Hepatocyte (in vitro differentiated cells): ENCODE results near the gene OR52D1. TPM values are rescaled to one million over a fixed set of nuclear protein-coding genes. Genes with fewer than 3 reads are reported as not detected.

Experiments used
- DNase-seq: peaks from one replicate; pipeline ENCODE4 v3.0.0-alpha.2; 2016; ENCODE audit warnings: low spot score
- H2AFZ ChIP-seq: fragments of 200-600 bp; sonication (generic); 2 replicates; pipeline ENCODE4 v1.6.0; 2016; ENCODE audit warnings: antibody characterized with exemption, mild to moderate bottlenecking
- H3K27ac ChIP-seq: fragments of 200-600 bp; sonication (generic); 2 replicates; pipeline ENCODE4 v1.5.1; 2016; ENCODE audit warnings: mild to moderate bottlenecking
- H3K27me3 ChIP-seq: fragments of 200-600 bp; sonication (generic); 2 replicates; pipeline ENCODE4 v1.6.1; 2016
- H3K36me3 ChIP-seq: fragments of 200-600 bp; sonication (generic); replicated peaks from 2 replicates; pipeline ENCODE4 v1.5.1; 2016; ENCODE audit warnings: low read depth; ENCODE audit not compliant: insufficient read depth
- H3K4me1 ChIP-seq: fragments of 200-600 bp; sonication (generic); 2 replicates; pipeline ENCODE4 v1.5.1; 2016; ENCODE audit warnings: mild to moderate bottlenecking, moderate library complexity; ENCODE audit not compliant: insufficient read depth
- H3K4me2 ChIP-seq: fragments of 200-600 bp; sonication (generic); 2 replicates; pipeline ENCODE4 v1.6.0; 2016
- H3K4me3 ChIP-seq: fragments of 200-600 bp; sonication (generic); 2 replicates; pipeline ENCODE4 v1.5.1; 2016; ENCODE audit warnings: mild to moderate bottlenecking
- H3K79me2 ChIP-seq: fragments of 200-600 bp; sonication (generic); 2 replicates; pipeline ENCODE4 v1.6.0; 2017; ENCODE audit warnings: mild to moderate bottlenecking
- H3K9me2 ChIP-seq: fragments of 200-600 bp; sonication (generic); replicated peaks from 2 replicates; pipeline ENCODE4 v1.6.0; 2017; ENCODE audit warnings: mild to moderate bottlenecking; ENCODE audit not compliant: insufficient read depth
- H3K9me3 ChIP-seq: fragments of 200-600 bp; sonication (generic); 2 replicates; pipeline ENCODE4 v1.5.1; 2016; ENCODE audit warnings: low read depth, mild to moderate bottlenecking
- H4K20me1 ChIP-seq: fragments of 200-600 bp; sonication (generic); 2 replicates; pipeline ENCODE4 v1.6.0; 2016; ENCODE audit warnings: mild to moderate bottlenecking; ENCODE audit not compliant: insufficient read depth, poor library complexity, severe bottlenecking
- EZH2 ChIP-seq: fragments of 200-600 bp; sonication (generic); IDR thresholded peaks from 2 replicates; pipeline ENCODE4 v1.6.1; 2016; ENCODE audit warnings: antibody characterized with exemption, mild to moderate bottlenecking, borderline replicate concordance
- EZH2phosphoT487 ChIP-seq: fragments of 200-600 bp; sonication (generic); IDR thresholded peaks from one replicate; pipeline ENCODE4 v1.6.1; 2018; ENCODE audit warnings: antibody characterized with exemption, mild to moderate bottlenecking, low read depth, moderate library complexity; ENCODE audit not compliant: unreplicated experiment, severe bottlenecking
- WGBS: methylation state at CpG from one replicate; pipeline ENCODE4 v1.1.6; 2016; ENCODE audit warnings: low lambda C conversion rate; ENCODE audit errors: missing lambda C conversion rate; 5-methylcytosine and 5-hydroxymethylcytosine counted together
- polyA plus RNA-seq: library from polyadenylated mRNA; unstranded; fragments of >200 nt; fragmentation: Nextera tagmentation; extraction: Ambion mirVana; gene quantifications from 2 replicates; pipeline ENCODE4 v1.2.1, GENCODE V29; 2016
- total RNA-seq: library from RNA; depleted of rRNA; stranded (reverse); fragments of >200 nt; gene quantifications from 2 replicates; pipeline ENCODE4 v1.2.3, GENCODE V29; 2014
- TF ChIP-seq, protein P1 (sequence below): fragments of 200-600 bp; sonication (generic); IDR thresholded peaks from 2 replicates; pipeline ENCODE4 v1.5.1; 2016; ENCODE audit warnings: antibody characterized with exemption, mild to moderate bottlenecking; ENCODE audit not compliant: poor library complexity

OR52D1 gene
- total and polyA plus RNA-seq, 2 experiments from 2014 or later: not detected

DNA sequence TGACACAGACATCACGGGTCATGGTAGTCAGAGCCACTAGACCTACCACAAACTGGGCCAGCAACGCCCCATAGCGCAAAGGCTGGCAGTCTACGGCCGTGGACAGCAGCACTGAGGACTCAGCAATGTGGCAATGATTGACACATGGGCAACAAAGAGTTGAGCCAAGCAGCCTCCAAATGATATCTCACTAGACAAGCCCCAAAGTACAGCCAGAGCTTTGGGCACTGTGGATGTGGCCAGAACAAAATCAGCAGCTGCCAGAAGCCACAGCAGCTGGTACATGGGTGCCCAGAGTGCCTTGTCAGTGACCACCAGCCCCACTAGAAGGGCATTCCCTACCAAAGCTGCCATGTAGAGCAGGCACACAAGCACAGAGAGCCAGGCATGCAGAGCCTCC is 39.2 kb downstream of the OR52D1 start:
- no peak overlapping the region for H3K4me3 ChIP-seq
- no peak for DNase-seq
- WGBS: 96% methylated on average over 5 of the region's 5 CpGs

DNA sequence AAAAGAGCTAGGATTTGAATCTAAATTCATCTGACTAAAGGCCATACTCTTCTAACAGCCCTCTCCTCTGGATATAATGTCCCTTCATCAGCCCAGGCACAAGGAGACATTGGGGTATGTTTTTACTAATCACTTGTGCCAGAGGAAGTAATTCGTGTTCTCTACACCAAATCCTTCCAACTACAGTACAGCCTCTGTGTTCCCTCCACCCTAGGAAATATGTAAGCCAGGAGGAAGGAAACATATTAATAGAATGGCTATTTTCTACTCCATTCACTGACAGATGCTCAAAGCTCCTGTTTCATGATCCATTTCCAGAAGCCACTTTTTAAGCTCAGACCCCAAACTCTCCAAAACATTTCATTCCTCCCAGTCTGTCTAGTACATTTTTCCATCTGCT is 40.0 kb downstream of the OR52D1 start:
- Histone ChIP-seq H3K9me2 (no peaks in the 10 kb centered on the region), H3K9me3 (no peaks in the 10 kb centered on the region), H3K79me2 (no peaks in the 10 kb centered on the region), H3K27me3 (no peaks in the 10 kb centered on the region), H3K27ac (no peak overlapping the region), H3K4me2 (no peak overlapping the region), H3K36me3 (no peaks in the 10 kb centered on the region), H3K4me1 (no peaks in the 10 kb centered on the region), H2AFZ (no peak overlapping the region), H4K20me1 (no peaks in the 10 kb centered on the region), H3K4me3 (no peak overlapping the region)
- TF ChIP-seq, protein P1, sequence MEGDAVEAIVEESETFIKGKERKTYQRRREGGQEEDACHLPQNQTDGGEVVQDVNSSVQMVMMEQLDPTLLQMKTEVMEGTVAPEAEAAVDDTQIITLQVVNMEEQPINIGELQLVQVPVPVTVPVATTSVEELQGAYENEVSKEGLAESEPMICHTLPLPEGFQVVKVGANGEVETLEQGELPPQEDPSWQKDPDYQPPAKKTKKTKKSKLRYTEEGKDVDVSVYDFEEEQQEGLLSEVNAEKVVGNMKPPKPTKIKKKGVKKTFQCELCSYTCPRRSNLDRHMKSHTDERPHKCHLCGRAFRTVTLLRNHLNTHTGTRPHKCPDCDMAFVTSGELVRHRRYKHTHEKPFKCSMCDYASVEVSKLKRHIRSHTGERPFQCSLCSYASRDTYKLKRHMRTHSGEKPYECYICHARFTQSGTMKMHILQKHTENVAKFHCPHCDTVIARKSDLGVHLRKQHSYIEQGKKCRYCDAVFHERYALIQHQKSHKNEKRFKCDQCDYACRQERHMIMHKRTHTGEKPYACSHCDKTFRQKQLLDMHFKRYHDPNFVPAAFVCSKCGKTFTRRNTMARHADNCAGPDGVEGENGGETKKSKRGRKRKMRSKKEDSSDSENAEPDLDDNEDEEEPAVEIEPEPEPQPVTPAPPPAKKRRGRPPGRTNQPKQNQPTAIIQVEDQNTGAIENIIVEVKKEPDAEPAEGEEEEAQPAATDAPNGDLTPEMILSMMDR: no peak
- no peak for TF ChIP-seq EZH2phosphoT487
- TF ChIP-seq EZH2: no peak
- WGBS: 75% methylated on average over 1 of the region's 1 CpG
- DNase-seq: no peak

More for the DNA sequence above, 39.2 kb downstream of the OR52D1 start:
- H3K9me2 ChIP-seq: no peaks in the 10 kb centered on the region
- no peak overlapping the region for H2AFZ ChIP-seq
- H3K4me2 ChIP-seq: no peak overlapping the region
- no peaks in the 10 kb centered on the region for H3K79me2 ChIP-seq
- H3K27me3 ChIP-seq: no peaks in the 10 kb centered on the region
- no peaks in the 10 kb centered on the region for H4K20me1 ChIP-seq
- H3K4me1 ChIP-seq: no peaks in the 10 kb centered on the region
- no peaks in the 10 kb centered on the region for H3K9me3 ChIP-seq
- H3K27ac ChIP-seq: no peak overlapping the region
- TF ChIP-seq EZH2phosphoT487 (no peak), EZH2 (no peak)
- TF ChIP-seq, protein P1: no peak
- no peaks in the 10 kb centered on the region for H3K36me3 ChIP-seq

DNA sequence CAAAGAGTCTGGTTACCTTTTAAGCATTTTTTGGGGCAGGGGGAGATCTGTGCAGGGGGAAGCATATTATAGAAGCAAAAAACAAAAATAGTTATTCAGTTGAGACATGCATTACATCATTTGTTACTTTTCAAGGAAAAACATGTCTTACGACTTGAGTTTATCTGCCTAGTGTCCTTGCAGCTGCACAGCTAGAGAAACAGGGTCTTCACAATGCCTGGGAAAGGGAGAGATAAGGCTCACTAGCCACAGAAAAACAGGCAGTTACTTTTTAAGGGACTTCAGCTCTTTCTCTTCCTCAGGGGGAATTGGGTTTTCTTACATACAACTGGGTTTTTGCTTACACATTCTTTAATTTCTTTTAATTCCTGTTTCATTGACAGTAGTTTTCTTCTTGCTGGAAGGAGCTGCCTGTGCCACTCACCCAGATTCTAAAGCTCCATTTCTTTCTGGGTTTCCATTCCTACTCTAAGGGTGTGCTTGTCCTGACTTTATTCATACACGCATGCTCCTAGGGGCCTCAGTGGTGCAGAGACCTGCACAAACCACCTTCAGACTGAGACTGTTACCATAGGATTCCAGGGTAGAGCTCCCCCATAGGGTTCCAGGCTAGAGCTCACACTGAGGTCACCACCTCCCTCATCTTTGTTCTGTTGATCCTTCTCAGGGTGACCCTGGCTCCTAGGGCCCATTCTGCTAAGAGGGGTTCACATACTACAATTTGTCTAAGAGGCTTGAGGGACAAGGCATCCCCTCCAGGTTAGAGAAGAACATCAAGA is 42.8 kb downstream of the OR52D1 start:
- no peaks in the 10 kb centered on the region for H4K20me1 ChIP-seq
- H3K79me2 ChIP-seq: no peaks in the 10 kb centered on the region
- H3K9me3 ChIP-seq: no peaks in the 10 kb centered on the region
- no peaks in the 10 kb centered on the region for H3K9me2 ChIP-seq
- H3K4me1 ChIP-seq: no peaks in the 10 kb centered on the region
- no peak overlapping the region for H3K27ac ChIP-seq
- TF ChIP-seq EZH2phosphoT487: no peak
- no peak for TF ChIP-seq EZH2
- TF ChIP-seq, protein P1: no peak
- no peak overlapping the region for H2AFZ ChIP-seq
- WGBS: 59% methylated on average over 2 of the region's 2 CpGs
- H3K4me3 ChIP-seq: no peak overlapping the region
- no peaks in the 10 kb centered on the region for H3K27me3 ChIP-seq
- no peak for DNase-seq
- no peaks in the 10 kb centered on the region for H3K36me3 ChIP-seq
- no peak overlapping the region for H3K4me2 ChIP-seq
